ENCODE measurements around the gene UBAC2.

UBAC2 gene

GRCh38 chr13:99155821-99156220 is 44.8 kb upstream of the UBAC2 start:
- Histone ChIP-seq H3K9ac (no peak overlapping the region), H3K27me3 (ENCODE audit: insufficient read depth, low read depth) (no peaks in the 10 kb centered on the region), H3K4me1 (ENCODE audit: low read depth, poor library complexity, severe bottlenecking) (peaks cover 9% of the 10 kb centered on the region), H3K36me3 (ENCODE audit: insufficient read depth) (no peaks in the 10 kb centered on the region), H3K27ac (no peak overlapping the region), H2AFZ (ENCODE audit: low read depth) (no peak overlapping the region), H3K4me2 (no peak overlapping the region), H4K20me1 (ENCODE audit: insufficient read depth) (no peaks in the 10 kb centered on the region), H3K79me2 (ENCODE audit: insufficient read depth, low read depth) (no peaks in the 10 kb centered on the region), H3K4me3 (IDR thresholded peaks at IDR 0.05; ENCODE audit: insufficient read depth, low read depth, low read length) (no peak overlapping the region)
- TF ChIP-seq CTCF (conservative IDR thresholded peaks at IDR 0.05; ENCODE audit: low read depth, low read length) = no peak

DNA sequence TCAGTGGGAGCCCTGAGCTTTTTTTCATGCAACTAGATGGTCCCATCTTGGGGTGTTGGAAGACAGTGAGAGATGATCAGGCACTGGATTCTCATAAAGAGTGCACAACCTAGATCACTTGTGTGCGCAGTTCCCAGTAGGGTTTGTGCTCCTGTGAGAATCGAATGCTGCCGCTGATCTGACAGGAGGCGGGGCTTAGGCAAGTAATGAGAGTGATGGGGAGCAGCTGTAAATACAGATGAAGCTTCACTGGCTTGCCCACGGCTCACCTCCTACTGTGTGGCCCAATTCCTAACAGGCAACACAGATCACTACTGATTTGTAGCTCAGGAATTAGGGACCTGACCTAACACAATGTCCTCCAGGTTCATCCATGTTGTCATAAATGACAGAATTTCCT is 43.6 kb upstream of the UBAC2 start:
- no peak overlapping the region for H3K27ac ChIP-seq
- H3K4me3 ChIP-seq (IDR thresholded peaks at IDR 0.05; ENCODE audit: insufficient read depth, low read depth, low read length) = no peak overlapping the region
- no peak overlapping the region for H3K9ac ChIP-seq

GRCh38 chr13:99158846-99159245 is 41.8 kb upstream of the UBAC2 start:
- no peaks in the 10 kb centered on the region for H4K20me1 ChIP-seq (ENCODE audit: insufficient read depth)

More for the DNA sequence above, 43.6 kb upstream of the UBAC2 start:
- Histone ChIP-seq H3K4me2 (no peak overlapping the region), H2AFZ (ENCODE audit: low read depth) (no peak overlapping the region), H3K27me3 (ENCODE audit: insufficient read depth, low read depth) (no peaks in the 10 kb centered on the region), H3K79me2 (ENCODE audit: insufficient read depth, low read depth) (no peaks in the 10 kb centered on the region), H4K20me1 (ENCODE audit: insufficient read depth) (no peaks in the 10 kb centered on the region), H3K4me1 (ENCODE audit: low read depth, poor library complexity, severe bottlenecking) (peaks cover under 1% of the 10 kb centered on the region), H3K36me3 (ENCODE audit: insufficient read depth) (no peaks in the 10 kb centered on the region)
- no peak for TF ChIP-seq CTCF (conservative IDR thresholded peaks at IDR 0.05; ENCODE audit: low read depth, low read length)

DNA sequence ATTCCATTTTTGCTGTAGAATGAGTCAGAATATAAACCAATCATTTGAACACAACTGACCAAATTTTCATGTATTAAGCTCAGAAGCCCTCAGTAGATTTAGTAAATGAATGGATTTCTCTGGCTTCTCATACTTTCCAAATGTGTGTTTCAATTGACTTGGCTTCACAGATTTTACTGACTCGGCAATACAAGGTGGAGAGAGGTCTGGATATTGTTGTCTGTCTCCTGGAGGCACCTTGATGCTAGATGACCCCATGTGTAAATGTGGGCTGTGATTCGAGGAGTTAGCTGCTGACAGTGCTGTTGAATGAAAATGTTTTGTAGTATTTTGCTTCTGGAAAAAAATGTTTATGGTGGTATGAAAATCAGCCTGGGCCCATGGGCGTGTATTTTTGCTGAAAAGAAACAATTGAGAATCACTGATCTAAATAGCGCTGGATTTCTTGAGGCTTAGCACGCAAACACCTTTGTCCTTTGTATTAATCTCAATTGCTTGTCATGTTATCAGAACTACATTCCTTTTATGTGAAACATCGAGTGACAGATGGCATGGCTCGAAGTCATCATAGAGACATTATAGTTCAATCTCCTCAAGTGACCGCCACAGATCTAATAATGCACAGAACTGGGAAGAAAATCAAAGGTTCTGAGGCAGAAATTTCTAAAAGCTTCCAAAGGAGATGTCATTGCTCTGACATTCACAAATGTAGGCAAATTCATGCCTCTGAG is 41.2 kb upstream of the UBAC2 start:
- H3K36me3 ChIP-seq (ENCODE audit: insufficient read depth) = no peaks in the 10 kb centered on the region
- TF ChIP-seq CTCF (conservative IDR thresholded peaks at IDR 0.05; ENCODE audit: low read depth, low read length) = no peak
- H3K4me1 ChIP-seq (ENCODE audit: low read depth, poor library complexity, severe bottlenecking) = no peaks in the 10 kb centered on the region

More at GRCh38 chr13:99158846-99159245, 41.8 kb upstream of the UBAC2 start:
- H3K27me3 ChIP-seq (ENCODE audit: insufficient read depth, low read depth) = no peaks in the 10 kb centered on the region
- H3K4me1 ChIP-seq (ENCODE audit: low read depth, poor library complexity, severe bottlenecking) = no peaks in the 10 kb centered on the region
- no peak overlapping the region for H3K9ac ChIP-seq
- TF ChIP-seq CTCF (conservative IDR thresholded peaks at IDR 0.05; ENCODE audit: low read depth, low read length) = no peak
- H2AFZ ChIP-seq (ENCODE audit: low read depth) = no peak overlapping the region
- H3K79me2 ChIP-seq (ENCODE audit: insufficient read depth, low read depth) = no peaks in the 10 kb centered on the region
- no peak overlapping the region for H3K27ac ChIP-seq
- no peaks in the 10 kb centered on the region for H3K36me3 ChIP-seq (ENCODE audit: insufficient read depth)
- H3K4me3 ChIP-seq (IDR thresholded peaks at IDR 0.05; ENCODE audit: insufficient read depth, low read depth, low read length) = no peak overlapping the region
- no peak overlapping the region for H3K4me2 ChIP-seq

More for the DNA sequence above, 41.2 kb upstream of the UBAC2 start:
- no peaks in the 10 kb centered on the region for H3K79me2 ChIP-seq (ENCODE audit: insufficient read depth, low read depth)
- H3K4me2 ChIP-seq = no peak overlapping the region
- H3K9ac ChIP-seq = no peak overlapping the region
- no peak overlapping the region for H3K27ac ChIP-seq
- H3K27me3 ChIP-seq (ENCODE audit: insufficient read depth, low read depth) = no peaks in the 10 kb centered on the region
- no peak overlapping the region for H2AFZ ChIP-seq (ENCODE audit: low read depth)
- H4K20me1 ChIP-seq (ENCODE audit: insufficient read depth) = no peaks in the 10 kb centered on the region
- no peak overlapping the region for H3K4me3 ChIP-seq (IDR thresholded peaks at IDR 0.05; ENCODE audit: insufficient read depth, low read depth, low read length)
